ENCODE measurements around the gene HSPH1. TPM values are rescaled to one million over a fixed set of nuclear protein-coding genes. Genes with fewer than 3 reads are reported as not detected.

HSPH1 gene
- total RNA-seq, 4 donors from 2014 or later = 23.0 to 57.7 (median 30.6) TPM

GRCh38 chr13:31151837-31152236 is 9.9 kb downstream of the HSPH1 start:
- Histone ChIP-seq H3K4me3 (no peak overlapping the region), H3K27ac (no peak overlapping the region), H3K9me3 (no peaks in the 10 kb centered on the region), H3K27me3 (no peaks in the 10 kb centered on the region), H3K36me3 (peaks cover 3 to 88% of the 10 kb centered on the region in 2 donors), H3K4me1 (peaks cover 0 to 8% of the 10 kb centered on the region in 2 donors)
- in situ Hi-C loops (cut with MboI; ENCODE audit: low sequenced_read_pairs in 4 of 4) (loop anchor here in 1 of 4 donors (25.0 kb wide), 1 partner anchor 540 kb away; the partner anchor contains the start of gene USPL1), intact Hi-C loops (cut with DNase I; ENCODE audit: low total_unique reads) (no loop called here)
- DNase-seq (no peak), ATAC-seq (no peak)
- TF ChIP-seq, protein P1, sequence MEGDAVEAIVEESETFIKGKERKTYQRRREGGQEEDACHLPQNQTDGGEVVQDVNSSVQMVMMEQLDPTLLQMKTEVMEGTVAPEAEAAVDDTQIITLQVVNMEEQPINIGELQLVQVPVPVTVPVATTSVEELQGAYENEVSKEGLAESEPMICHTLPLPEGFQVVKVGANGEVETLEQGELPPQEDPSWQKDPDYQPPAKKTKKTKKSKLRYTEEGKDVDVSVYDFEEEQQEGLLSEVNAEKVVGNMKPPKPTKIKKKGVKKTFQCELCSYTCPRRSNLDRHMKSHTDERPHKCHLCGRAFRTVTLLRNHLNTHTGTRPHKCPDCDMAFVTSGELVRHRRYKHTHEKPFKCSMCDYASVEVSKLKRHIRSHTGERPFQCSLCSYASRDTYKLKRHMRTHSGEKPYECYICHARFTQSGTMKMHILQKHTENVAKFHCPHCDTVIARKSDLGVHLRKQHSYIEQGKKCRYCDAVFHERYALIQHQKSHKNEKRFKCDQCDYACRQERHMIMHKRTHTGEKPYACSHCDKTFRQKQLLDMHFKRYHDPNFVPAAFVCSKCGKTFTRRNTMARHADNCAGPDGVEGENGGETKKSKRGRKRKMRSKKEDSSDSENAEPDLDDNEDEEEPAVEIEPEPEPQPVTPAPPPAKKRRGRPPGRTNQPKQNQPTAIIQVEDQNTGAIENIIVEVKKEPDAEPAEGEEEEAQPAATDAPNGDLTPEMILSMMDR (IDR thresholded peaks at IDR 0.05 in 4 of 5, conservative IDR thresholded peaks at IDR 0.05 in 1 of 5) = no peak
- no peak for TF ChIP-seq POLR2A (IDR thresholded peaks at IDR 0.05)

GRCh38 chr13:31150315-31150985 is 11.3 kb downstream of the HSPH1 start:
- intact Hi-C loops (cut with DNase I; ENCODE audit: low total_unique reads) = no loop called here
- in situ Hi-C loops (cut with MboI; ENCODE audit: low sequenced_read_pairs in 4 of 4) = loop anchor here in 1 of 4 donors (25.0 kb wide), 1 partner anchor 538 kb away; the partner anchor contains the start of gene USPL1
- H3K36me3 ChIP-seq = peaks cover 3 to 97% of the 10 kb centered on the region in 2 donors
- TF ChIP-seq POLR2A (IDR thresholded peaks at IDR 0.05) = no peak
- TF ChIP-seq, protein P1 (IDR thresholded peaks at IDR 0.05 in 4 of 5, conservative IDR thresholded peaks at IDR 0.05 in 1 of 5) = no peak
- H3K4me1 ChIP-seq = peaks cover 0 to 8% of the 10 kb centered on the region in 2 donors
- H3K27me3 ChIP-seq = no peaks in the 10 kb centered on the region
- no peak for ATAC-seq
- no peak overlapping the region for H3K27ac ChIP-seq
- DNase-seq = no peak
- no peak overlapping the region for H3K4me3 ChIP-seq
- no peaks in the 10 kb centered on the region for H3K9me3 ChIP-seq

DNA sequence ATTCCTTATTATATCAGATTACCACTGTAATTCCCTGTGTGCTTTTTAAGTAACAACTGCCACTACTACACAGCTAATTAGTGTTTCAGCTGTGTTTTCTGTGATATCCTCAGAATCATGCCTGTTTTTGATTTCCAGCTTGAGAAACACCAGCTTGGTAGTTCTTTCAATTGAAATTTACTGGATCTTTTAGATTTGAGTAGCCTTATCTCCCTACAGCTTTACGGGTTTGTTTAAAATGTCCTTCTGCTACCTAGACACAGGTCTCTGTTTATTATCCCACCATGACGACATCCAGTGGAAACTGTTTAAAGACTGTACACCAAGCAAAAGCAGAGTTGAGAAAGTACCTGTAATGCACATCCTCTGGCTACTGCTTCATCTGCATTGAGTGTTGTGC is 12.1 kb downstream of the HSPH1 start:
- in situ Hi-C loops (cut with MboI; ENCODE audit: low sequenced_read_pairs in 4 of 4) = loop anchor here in 1 of 4 donors (25.0 kb wide), 1 partner anchor 537 kb away; the partner anchor contains the start of gene USPL1

DNA sequence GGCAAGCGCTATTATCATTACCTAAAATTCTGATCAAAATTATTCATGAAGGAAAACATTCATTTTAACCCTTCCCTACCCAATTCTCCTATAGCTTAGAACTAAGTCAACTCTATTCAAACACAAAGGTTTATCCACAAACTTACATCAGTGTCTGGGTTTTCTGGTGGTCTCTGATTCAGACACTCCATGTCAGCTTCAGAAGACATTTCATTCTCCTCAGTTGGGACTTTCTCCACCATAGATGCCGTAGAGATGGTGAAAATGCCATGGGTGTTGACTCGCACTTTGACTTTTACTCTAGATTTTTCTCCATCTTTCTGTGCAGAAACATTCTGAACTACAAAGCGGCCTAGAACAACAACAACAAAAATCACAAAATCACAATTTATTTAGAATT is 16.3 kb downstream of the HSPH1 start:
- in situ Hi-C loops (cut with MboI; ENCODE audit: low sequenced_read_pairs in 4 of 4) (no loop called here), intact Hi-C loops (cut with DNase I; ENCODE audit: low total_unique reads) (no loop called here)

More for the DNA sequence above, 12.1 kb downstream of the HSPH1 start:
- no peak overlapping the region for H3K27ac ChIP-seq
- ATAC-seq (no peak), DNase-seq (no peak)
- peaks cover 0 to 5% of the 10 kb centered on the region in 2 donors for H3K4me1 ChIP-seq
- H3K36me3 ChIP-seq = peaks cover 3 to 96% of the 10 kb centered on the region in 2 donors
- H3K9me3 ChIP-seq = no peaks in the 10 kb centered on the region
- H3K27me3 ChIP-seq = no peaks in the 10 kb centered on the region
- TF ChIP-seq, protein P1 (IDR thresholded peaks at IDR 0.05 in 4 of 5, conservative IDR thresholded peaks at IDR 0.05 in 1 of 5) = no peak
- no peak for TF ChIP-seq POLR2A (IDR thresholded peaks at IDR 0.05)
- intact Hi-C loops (cut with DNase I; ENCODE audit: low total_unique reads) = no loop called here
- no peak overlapping the region for H3K4me3 ChIP-seq

More for the DNA sequence above, 16.3 kb downstream of the HSPH1 start:
- peaks cover 6 to 86% of the 10 kb centered on the region in 2 donors for H3K36me3 ChIP-seq
- TF ChIP-seq POLR2A (IDR thresholded peaks at IDR 0.05) = no peak
- TF ChIP-seq, protein P1 (IDR thresholded peaks at IDR 0.05 in 4 of 5, conservative IDR thresholded peaks at IDR 0.05 in 1 of 5) = no peak
- no peaks in the 10 kb centered on the region for H3K9me3 ChIP-seq
- no peak overlapping the region for H3K27ac ChIP-seq
- ATAC-seq (no peak), DNase-seq (no peak)
- no peaks in the 10 kb centered on the region for H3K4me1 ChIP-seq
- H3K4me3 ChIP-seq = no peak overlapping the region
- no peaks in the 10 kb centered on the region for H3K27me3 ChIP-seq
